Suprapubic skin (tissue), 4 donors: Measurements from ENCODE around the gene B3GALT4. TPM values are rescaled to one million over a fixed set of nuclear protein-coding genes. Genes with fewer than 3 reads are reported as not detected.
A peak's percentile ranks its signal among the peaks of the same experiment; 100 is the strongest.
"Not testable (repeated sequence)": the region's sequence is repeated elsewhere in the genome, so short reads cannot be mapped to it uniquely, and the experiment has no call there.

ENCODE experiments used
- DNase-seq, 2 donors: peaks; one replicate each; pipeline ENCODE4 v3.0.0-alpha.2; 2019; ENCODE audit warnings: low spot score in 2 of 2
- H3K27ac ChIP-seq: fragments of 200-600 bp; sonication (generic); one replicate; pipeline ENCODE4 v1.5.1; 2019
- H3K27me3 ChIP-seq: fragments of 200-600 bp; sonication (generic); one replicate; pipeline ENCODE4 v1.5.1; 2019
- H3K36me3 ChIP-seq: fragments of 200-600 bp; sonication (generic); one replicate; pipeline ENCODE4 v1.5.1; 2019
- H3K4me1 ChIP-seq: fragments of 200-600 bp; sonication (generic); one replicate; pipeline ENCODE4 v1.5.1; 2019
- H3K4me3 ChIP-seq: fragments of 200-600 bp; sonication (generic); one replicate; pipeline ENCODE4 v1.5.1; 2019; ENCODE audit warnings: mild to moderate bottlenecking
- H3K9me3 ChIP-seq: fragments of 200-600 bp; sonication (generic); one replicate; pipeline ENCODE4 v1.5.1; 2019
- CTCF ChIP-seq, 2 donors: fragments of 200-600 bp in 1 of 2; fragments of 450-650 bp in 1 of 2; sonication (generic) in 1 of 2; IDR thresholded peaks; one replicate each; pipeline ENCODE4 v1.5.1; 2016 to 2019; ENCODE audit warnings: antibody characterized with exemption in 2 of 2, mild to moderate bottlenecking in 1 of 2, moderate library complexity in 1 of 2
- EP300 ChIP-seq: sonication (generic); formaldehyde crosslinking; IDR thresholded peaks from one replicate; pipeline ENCODE4 v1.6.1; 2017; ENCODE audit warnings: antibody characterized with exemption
- POLR2A ChIP-seq, 2 donors: fragments of 450-650 bp; IDR thresholded peaks; one replicate each; pipeline ENCODE4 v1.6.1; 2017; ENCODE audit warnings: antibody characterized with exemption in 2 of 2, mild to moderate bottlenecking in 2 of 2, moderate library complexity in 2 of 2
- POLR2AphosphoS5 ChIP-seq, 3 donors: sonication (generic); formaldehyde crosslinking; IDR thresholded peaks; one replicate each; pipeline ENCODE4 v1.6.1; 2017; ENCODE audit warnings: antibody characterized with exemption in 3 of 3
- WGBS: methylation state at CpG from one replicate; pipeline ENCODE4 v1.1.5; 2018; 5-methylcytosine and 5-hydroxymethylcytosine counted together
- total RNA-seq, 4 donors: library from RNA; depleted of rRNA; stranded (reverse); fragments of >200 nt; gene quantifications; one replicate each; pipeline ENCODE4 v1.1.0, GENCODE V29; 2016

B3GALT4 gene
- total RNA-seq, 4 donors from 2014 or later: 16.6 to 26.2 (median 18.2) TPM

DNA sequence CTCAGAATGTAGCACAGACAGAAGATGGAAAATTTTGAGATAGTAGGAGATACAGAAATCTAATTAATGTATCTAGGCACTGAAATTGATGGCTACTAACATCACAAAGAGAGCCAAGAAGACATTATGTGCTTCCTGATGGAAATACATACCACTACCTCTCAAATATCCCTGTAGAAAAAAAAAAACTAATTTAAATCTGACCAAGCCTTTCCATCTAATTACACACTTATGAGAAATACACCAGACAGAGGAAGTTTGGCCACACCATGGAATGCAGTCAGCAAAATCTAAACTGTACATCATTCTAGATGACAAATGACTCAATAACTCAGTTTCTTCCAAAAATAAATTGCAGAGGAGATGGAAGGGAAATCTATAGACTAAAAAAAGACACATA is 24.2 kb upstream of the B3GALT4 start:
- no peak for TF ChIP-seq EP300
- no peak for TF ChIP-seq POLR2AphosphoS5 (IDR thresholded peaks at IDR 0.05)
- TF ChIP-seq POLR2A (IDR thresholded peaks at IDR 0.05): no peak
- TF ChIP-seq CTCF (IDR thresholded peaks at IDR 0.05): no peak
- peaks cover 31% of the 10 kb centered on the region for H3K4me1 ChIP-seq

GRCh38 chr6:33254591-33254990 is 22.3 kb upstream of the B3GALT4 start:
- Histone ChIP-seq H3K4me1 (peaks cover 16% of the 10 kb centered on the region), H3K4me3 (no peak overlapping the region), H3K27me3 (no peaks in the 10 kb centered on the region), H3K36me3 (peaks cover 31% of the 10 kb centered on the region), H3K27ac (no peak overlapping the region), H3K9me3 (no peaks in the 10 kb centered on the region)
- no peak for DNase-seq
- 89% methylated on average over 4 of the region's 4 CpGs for WGBS
- no peak for TF ChIP-seq POLR2A (IDR thresholded peaks at IDR 0.05)
- no peak for TF ChIP-seq EP300
- TF ChIP-seq CTCF (IDR thresholded peaks at IDR 0.05): no peak
- no peak for TF ChIP-seq POLR2AphosphoS5 (IDR thresholded peaks at IDR 0.05)

More for the DNA sequence above, 24.2 kb upstream of the B3GALT4 start:
- Histone ChIP-seq H3K27me3 (no peaks in the 10 kb centered on the region), H3K9me3 (no peaks in the 10 kb centered on the region), H3K4me3 (no peak overlapping the region), H3K36me3 (peaks cover 29% of the 10 kb centered on the region), H3K27ac (no peak overlapping the region)
- no peak for DNase-seq

- WGBS: 95% methylated on average over 5 of the region's 5 CpGs
- no peak overlapping the region for H3K4me3 ChIP-seq
- DNase-seq: no peak
- no peaks in the 10 kb centered on the region for H3K9me3 ChIP-seq
- TF ChIP-seq POLR2AphosphoS5 (IDR thresholded peaks at IDR 0.05): no peak
- no peak for TF ChIP-seq POLR2A (IDR thresholded peaks at IDR 0.05)
- TF ChIP-seq CTCF (IDR thresholded peaks at IDR 0.05): no peak
- no peak for TF ChIP-seq EP300
- H3K27ac ChIP-seq: no peak overlapping the region
- no peaks in the 10 kb centered on the region for H3K27me3 ChIP-seq
- no peaks in the 10 kb centered on the region for H3K4me1 ChIP-seq
- H3K36me3 ChIP-seq: peaks cover 50% of the 10 kb centered on the region
These were observed 17.9 kb upstream of the B3GALT4 start for GRCh38 chr6:33259032-33259431.

- DNase-seq, H3K27me3 ChIP-seq, H3K4me3 ChIP-seq, H3K9me3 ChIP-seq, H3K4me1 ChIP-seq, H3K27ac ChIP-seq: not testable (repeated sequence)
- 93% methylated on average over 3 of the region's 3 CpGs for WGBS
- peaks cover 76% of the 10 kb centered on the region for H3K36me3 ChIP-seq
These were observed 14.4 kb upstream of the B3GALT4 start for GRCh38 chr6:33262490-33262889.

GRCh38 chr6:33264015-33264414 is 12.9 kb upstream of the B3GALT4 start:
- H3K27ac ChIP-seq: no peak overlapping the region
- WGBS: 92% methylated on average over 7 of the region's 7 CpGs
- no peak overlapping the region for H3K4me3 ChIP-seq
- H3K27me3 ChIP-seq: no peaks in the 10 kb centered on the region
- H3K4me1 ChIP-seq: no peaks in the 10 kb centered on the region
- peaks cover 86% of the 10 kb centered on the region for H3K36me3 ChIP-seq
- no peak for DNase-seq
- TF ChIP-seq CTCF (IDR thresholded peaks at IDR 0.05) (no peak), POLR2AphosphoS5 (IDR thresholded peaks at IDR 0.05) (no peak), EP300 (no peak), POLR2A (IDR thresholded peaks at IDR 0.05) (no peak)
- no peaks in the 10 kb centered on the region for H3K9me3 ChIP-seq

GRCh38 chr6:33271117-33271467 is 5.8 kb upstream of the B3GALT4 start:
- H3K36me3 ChIP-seq: peaks cover 61% of the 10 kb centered on the region
- peaks cover 52% of the 10 kb centered on the region for H3K4me1 ChIP-seq
- 0% methylated on average over 7 of the region's 7 CpGs for WGBS
- TF ChIP-seq POLR2A (IDR thresholded peaks at IDR 0.05) (no peak), POLR2AphosphoS5 (IDR thresholded peaks at IDR 0.05) (no peak), CTCF (IDR thresholded peaks at IDR 0.05) (no peak), EP300 (no peak)
- peak overlapping the region; percentile 97 for H3K27ac ChIP-seq
- no peaks in the 10 kb centered on the region for H3K9me3 ChIP-seq
- no peaks in the 10 kb centered on the region for H3K27me3 ChIP-seq
- peak overlapping the region; percentile 85 for H3K4me3 ChIP-seq
- DNase-seq: no peak
